ENCODE results near the gene CACNA1I.

DNA sequence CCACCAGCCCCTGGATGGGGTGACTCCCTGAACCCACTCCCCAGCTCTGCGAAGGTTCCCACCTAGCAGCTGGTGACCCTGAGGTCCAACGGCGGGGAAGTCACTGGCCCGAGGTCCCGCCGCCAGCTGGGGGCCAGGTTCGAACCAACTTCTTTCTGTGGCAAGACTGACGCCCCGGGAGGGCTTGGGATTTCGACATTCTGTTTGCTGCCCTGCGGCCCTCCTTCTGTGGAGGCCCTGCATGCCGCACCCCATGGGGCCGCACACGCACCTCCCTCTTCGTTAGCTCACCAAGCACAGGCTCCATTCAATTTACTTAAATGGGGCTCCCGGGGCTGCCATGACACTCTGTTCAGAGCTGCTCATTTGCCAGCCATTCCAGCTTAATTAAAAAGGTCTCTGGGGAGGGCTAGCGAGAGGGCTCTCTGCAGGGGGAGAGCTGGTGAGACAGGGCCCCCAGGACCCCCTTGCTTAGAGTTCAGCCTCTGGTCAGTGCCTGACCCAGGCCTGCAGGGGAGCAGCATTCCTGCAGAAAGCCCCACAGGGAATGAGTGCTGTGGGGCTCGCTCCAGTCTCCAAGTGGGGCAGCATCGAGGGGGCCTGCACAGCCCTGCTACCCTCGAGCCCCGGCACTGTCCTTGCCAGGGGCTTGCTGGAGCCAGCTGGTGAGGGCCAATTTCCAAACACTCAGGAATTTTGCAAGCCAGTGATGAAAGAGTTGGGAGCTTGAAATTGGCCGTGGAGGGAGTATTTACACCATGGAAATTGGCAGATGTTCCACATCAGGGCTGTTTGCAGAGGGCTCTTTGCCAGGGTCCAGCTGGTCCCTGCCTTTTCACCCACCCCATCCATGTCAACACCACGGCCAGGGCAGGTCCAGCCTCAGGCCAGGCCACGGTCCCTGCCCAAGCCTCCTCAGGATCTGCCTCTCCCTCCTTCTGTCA is 80.8 kb downstream of the CACNA1I start:
- TF ChIP-seq, protein P1, sequence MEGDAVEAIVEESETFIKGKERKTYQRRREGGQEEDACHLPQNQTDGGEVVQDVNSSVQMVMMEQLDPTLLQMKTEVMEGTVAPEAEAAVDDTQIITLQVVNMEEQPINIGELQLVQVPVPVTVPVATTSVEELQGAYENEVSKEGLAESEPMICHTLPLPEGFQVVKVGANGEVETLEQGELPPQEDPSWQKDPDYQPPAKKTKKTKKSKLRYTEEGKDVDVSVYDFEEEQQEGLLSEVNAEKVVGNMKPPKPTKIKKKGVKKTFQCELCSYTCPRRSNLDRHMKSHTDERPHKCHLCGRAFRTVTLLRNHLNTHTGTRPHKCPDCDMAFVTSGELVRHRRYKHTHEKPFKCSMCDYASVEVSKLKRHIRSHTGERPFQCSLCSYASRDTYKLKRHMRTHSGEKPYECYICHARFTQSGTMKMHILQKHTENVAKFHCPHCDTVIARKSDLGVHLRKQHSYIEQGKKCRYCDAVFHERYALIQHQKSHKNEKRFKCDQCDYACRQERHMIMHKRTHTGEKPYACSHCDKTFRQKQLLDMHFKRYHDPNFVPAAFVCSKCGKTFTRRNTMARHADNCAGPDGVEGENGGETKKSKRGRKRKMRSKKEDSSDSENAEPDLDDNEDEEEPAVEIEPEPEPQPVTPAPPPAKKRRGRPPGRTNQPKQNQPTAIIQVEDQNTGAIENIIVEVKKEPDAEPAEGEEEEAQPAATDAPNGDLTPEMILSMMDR (IDR thresholded peaks at IDR 0.05), result no peak
- TF ChIP-seq POLR2A (IDR thresholded peaks at IDR 0.05), result no peak

All from body of pancreas (tissue), 4 donors.